ENCODE results near the gene BASP1.

GRCh38 chr5:17287501-17288155 is 70.2 kb downstream of the BASP1 start:
- TF ChIP-seq EP300 (IDR thresholded peaks at IDR 0.05) (no peak), CTCF (IDR thresholded peaks at IDR 0.05) (no peak)
